ENCODE results near the gene CPLX1. TPM values are rescaled to one million over a fixed set of nuclear protein-coding genes. Genes with fewer than 3 reads are reported as not detected.

Gene CPLX1
- total RNA-seq, 6 experiments from 2014 or later: 0.12 to 0.32 (median 0.20) TPM; not detected in 1

GRCh38 chr4:844752-845232 is 18.9 kb upstream of the CPLX1 start:
- Mint-ChIP-seq H3K4me1 (ENCODE audit: low read depth) (peaks cover 16% of the 10 kb centered on the region), H3K27ac (no peak overlapping the region), H3K9me3 (peaks cover 9% of the 10 kb centered on the region; the same call in 1 of the 2 replicates), H3K36me3 (ENCODE audit: low read depth) (peaks cover 51% of the 10 kb centered on the region), H3K27me3 (ENCODE audit: insufficient read depth) (no peaks in the 10 kb centered on the region; the same call in 1 of the 2 replicates), H3K4me3 (no peak overlapping the region)
- no peak for TF ChIP-seq CTCF (IDR thresholded peaks at IDR 0.05)
- DNase-seq: no peak

DNA sequence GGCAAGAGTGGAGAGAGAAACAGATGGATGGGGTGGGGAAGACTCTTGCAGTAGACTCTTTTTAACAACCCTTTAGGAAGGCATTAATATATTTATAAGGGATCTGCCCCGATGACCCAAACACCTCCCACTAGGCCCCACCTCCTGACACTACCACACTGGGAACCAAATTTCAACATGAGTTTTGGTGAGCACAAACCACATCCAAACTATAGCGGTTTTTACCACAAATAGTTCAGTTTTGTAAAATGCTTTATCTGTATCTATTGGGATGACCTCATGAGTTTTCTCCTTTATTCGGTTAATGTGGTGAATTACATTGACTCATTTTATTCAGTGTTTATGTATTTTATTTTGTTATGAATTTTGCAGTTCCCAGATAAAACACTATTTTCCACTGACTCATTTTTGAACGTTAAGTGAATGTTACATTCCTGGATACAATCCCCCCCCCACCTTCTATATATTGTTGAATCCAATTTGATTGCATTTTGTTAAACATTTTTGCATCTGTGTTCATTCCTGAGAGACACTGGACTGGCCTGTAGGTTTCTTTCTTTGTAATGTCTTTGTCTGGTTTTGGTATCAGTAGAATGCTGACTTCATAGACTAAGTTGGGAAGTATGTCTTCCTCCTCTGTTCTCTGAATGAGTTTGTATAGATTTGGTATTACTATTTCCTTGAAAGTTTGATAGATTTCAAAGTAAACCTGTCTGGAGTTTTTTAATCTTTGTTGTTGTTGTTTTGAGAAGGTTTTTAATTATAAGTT is 13.9 kb upstream of the CPLX1 start:
- Mint-ChIP-seq H3K27me3 (ENCODE audit: insufficient read depth) (no peaks in the 10 kb centered on the region; the same call in 1 of the 2 replicates), H3K36me3 (ENCODE audit: low read depth) (peaks cover 47% of the 10 kb centered on the region), H3K9me3 (peaks cover 42% of the 10 kb centered on the region), H3K27ac (no peak overlapping the region), H3K4me1 (ENCODE audit: low read depth) (0 out of 2 replicates have a peak, but pooled peaks cover under 1% of the 10 kb centered on the region), H3K4me3 (no peak overlapping the region)
- no peak for TF ChIP-seq CTCF (IDR thresholded peaks at IDR 0.05)
- DNase-seq: no peak

GRCh38 chr4:837772-838171 is 11.8 kb upstream of the CPLX1 start:
- Mint-ChIP-seq H3K27me3 (ENCODE audit: insufficient read depth) (peaks cover 6% of the 10 kb centered on the region; the same call in 1 of the 2 replicates), H3K9me3 (peaks cover 42% of the 10 kb centered on the region), H3K4me1 (ENCODE audit: low read depth) (no peaks in the 10 kb centered on the region), H3K4me3 (no peak overlapping the region), H3K27ac (no peak overlapping the region), H3K36me3 (ENCODE audit: low read depth) (peaks cover 43% of the 10 kb centered on the region)
- no peak for TF ChIP-seq CTCF (IDR thresholded peaks at IDR 0.05)
- no peak for DNase-seq

GRCh38 chr4:836750-837301 is 10.9 kb upstream of the CPLX1 start:
- Mint-ChIP-seq H3K27me3 (ENCODE audit: insufficient read depth) (peaks cover 6% of the 10 kb centered on the region; the same call in 1 of the 2 replicates), H3K4me1 (ENCODE audit: low read depth) (no peaks in the 10 kb centered on the region), H3K9me3 (peaks cover 42% of the 10 kb centered on the region), H3K27ac (no peak overlapping the region), H3K4me3 (no peak overlapping the region), H3K36me3 (ENCODE audit: low read depth) (peaks cover 36% of the 10 kb centered on the region)
- no peak for DNase-seq
- TF ChIP-seq CTCF (IDR thresholded peaks at IDR 0.05): no peak

GRCh38 chr4:836003-836511 is 10.1 kb upstream of the CPLX1 start:
- peaks cover 43% of the 10 kb centered on the region for H3K9me3 Mint-ChIP-seq
- no peaks in the 10 kb centered on the region for H3K4me1 Mint-ChIP-seq (ENCODE audit: low read depth)
- peaks cover 31% of the 10 kb centered on the region for H3K36me3 Mint-ChIP-seq (ENCODE audit: low read depth)
- H3K27ac Mint-ChIP-seq: no peak overlapping the region
- no peak for TF ChIP-seq CTCF (IDR thresholded peaks at IDR 0.05)
- DNase-seq: no peak
- no peak overlapping the region for H3K4me3 Mint-ChIP-seq
- peaks cover 6% of the 10 kb centered on the region; the same call in 1 of the 2 replicates for H3K27me3 Mint-ChIP-seq (ENCODE audit: insufficient read depth)

Data from HFFc6 (cell line).